ENCODE data around the gene IL20. TPM values are rescaled to one million over a fixed set of nuclear protein-coding genes. Genes with fewer than 3 reads are reported as not detected.
"Not testable (repeated sequence)": the region's sequence is repeated elsewhere in the genome, so short reads cannot be mapped to it uniquely, and the experiment has no call there.

IL20 gene
- total RNA-seq, 1 donor from 2014 or later: not detected

- intact Hi-C loops (cut with micrococcal nuclease): no loop called here
These were observed 22.6 kb upstream of the IL20 start for GRCh38 chr1:206842854-206843253.

DNA sequence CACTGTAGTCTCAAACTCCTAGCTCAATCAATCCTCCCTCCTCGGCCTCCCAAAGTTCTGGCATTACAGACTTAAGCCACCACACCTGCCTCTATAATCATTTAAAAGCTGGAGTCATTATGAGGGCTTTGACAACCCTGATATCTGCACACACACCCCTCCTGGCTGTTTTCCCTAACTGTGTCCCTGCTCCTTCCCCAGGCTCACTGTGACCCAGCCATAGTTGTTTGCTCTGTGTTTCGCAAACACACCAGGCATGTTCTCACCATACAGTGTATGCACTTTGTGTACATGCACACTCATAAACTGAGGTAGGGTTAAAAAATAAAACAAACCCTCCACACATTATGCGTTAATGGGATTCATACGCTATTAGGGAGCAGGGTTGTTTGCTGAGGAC is 21.8 kb upstream of the IL20 start:
- intact Hi-C loops (cut with micrococcal nuclease): no loop called here

DNA sequence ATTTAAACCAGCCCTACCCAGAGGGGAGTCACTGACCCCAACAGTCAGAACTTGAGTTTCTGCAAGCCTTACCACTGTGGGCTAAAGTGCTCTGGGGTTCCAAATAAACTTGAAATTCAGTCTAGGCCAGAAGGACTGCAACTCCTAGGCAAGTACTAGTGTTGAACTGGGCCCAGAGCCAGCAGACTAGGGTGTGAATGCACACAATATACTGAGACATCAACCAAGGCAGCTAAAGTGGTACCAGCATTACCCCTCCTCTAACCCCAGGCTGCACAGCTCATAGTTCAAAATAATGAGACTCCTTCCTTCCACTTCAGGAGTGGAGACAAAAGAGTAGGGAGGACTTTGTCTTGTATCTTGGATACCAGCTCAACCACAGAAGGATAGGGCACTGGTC is 18.9 kb upstream of the IL20 start:
- intact Hi-C loops (cut with micrococcal nuclease): no loop called here

DNA sequence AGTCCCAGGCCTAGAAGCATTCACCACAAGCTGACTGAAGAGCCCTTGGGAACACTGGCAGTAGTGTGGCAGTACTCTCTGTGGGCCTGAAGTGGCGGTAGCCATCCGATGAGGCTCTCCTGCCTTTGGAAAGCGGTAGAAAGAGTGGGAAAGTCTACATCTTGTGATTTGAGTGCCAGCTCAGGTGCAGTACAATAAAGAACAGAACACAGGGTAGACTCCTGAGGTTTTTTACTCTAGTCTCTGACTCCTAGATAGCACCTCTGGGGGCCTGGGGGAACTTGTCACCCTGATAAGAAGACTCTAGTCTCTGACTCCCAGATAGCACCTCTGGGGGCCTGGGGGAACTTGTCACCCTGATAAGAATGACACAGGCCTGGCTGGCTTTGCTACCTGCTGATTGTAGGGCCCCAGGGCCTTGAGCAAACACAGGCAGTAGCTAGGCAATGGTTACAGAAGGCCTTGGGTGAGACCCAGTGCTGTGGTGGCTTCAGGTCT is 18.0 kb upstream of the IL20 start:
- intact Hi-C loops (cut with micrococcal nuclease): no loop called here

- intact Hi-C loops (cut with micrococcal nuclease): no loop called here
These were observed 17.5 kb upstream of the IL20 start for GRCh38 chr1:206847946-206848345.

DNA sequence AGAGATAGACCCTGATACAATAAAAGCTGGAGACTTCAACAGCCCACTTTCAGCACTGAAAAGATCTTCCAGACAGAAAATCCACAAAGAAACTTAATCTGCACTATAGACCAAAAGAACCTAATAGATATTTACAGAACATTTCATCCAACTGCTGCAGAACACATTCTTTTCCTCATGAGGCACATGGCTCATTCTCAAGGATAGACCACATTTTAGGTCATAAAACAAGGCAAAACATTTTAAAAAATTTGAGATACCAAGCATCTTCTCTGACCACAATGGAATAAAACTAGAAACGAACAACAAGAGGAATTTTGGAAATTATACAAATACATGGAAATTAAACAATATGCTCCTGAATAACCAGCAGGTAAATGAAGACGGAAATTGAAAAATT is 15.0 kb upstream of the IL20 start:
- intact Hi-C loops (cut with micrococcal nuclease): no loop called here

DNA sequence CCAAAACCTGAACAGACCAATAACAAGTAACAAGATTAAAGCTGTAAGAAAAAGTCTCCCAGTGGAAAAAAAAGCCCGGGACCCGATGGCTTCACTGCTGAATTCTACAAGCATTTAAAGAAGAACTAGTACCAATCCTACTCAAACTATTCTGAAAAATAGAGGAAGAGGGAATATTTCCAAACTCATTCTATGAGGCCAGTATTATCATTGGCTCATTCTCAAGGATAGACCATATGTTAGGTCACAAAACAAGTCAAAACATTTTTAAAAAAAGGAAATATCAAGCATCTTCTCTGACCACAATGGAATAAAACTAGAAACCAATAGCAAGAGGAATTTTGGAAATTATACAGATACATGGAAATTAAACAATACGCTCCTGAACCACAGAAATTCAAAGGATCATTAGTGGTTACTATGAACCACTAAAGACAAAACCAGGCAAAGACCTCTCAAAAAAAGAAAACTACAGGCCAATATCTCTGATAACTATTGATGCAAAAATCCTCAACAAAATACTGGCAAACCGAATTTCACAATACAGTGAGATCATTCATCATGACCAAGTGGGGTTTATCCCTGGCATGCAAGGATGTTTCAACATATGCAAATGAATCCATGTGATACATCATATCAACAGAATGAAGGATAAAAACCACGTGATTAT is 13.9 kb upstream of the IL20 start:
- intact Hi-C loops (cut with micrococcal nuclease): no loop called here

DNA sequence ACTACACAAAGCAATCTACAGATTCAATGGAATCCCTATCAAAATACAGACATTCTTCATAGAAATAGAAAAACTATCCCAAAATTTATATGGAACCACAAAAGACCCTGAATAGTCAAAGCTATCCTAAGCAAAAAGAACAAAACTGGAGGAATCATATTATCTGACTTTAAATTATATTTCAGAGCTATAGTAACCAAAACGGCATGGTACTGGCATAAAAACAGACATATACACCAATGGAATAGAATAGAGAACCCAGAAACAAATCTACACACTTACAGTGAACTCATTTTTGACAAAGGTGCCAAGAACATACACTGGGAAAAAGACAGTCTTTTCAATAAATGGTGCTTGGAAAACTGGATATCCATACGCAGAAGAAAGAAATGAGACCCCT is 12.8 kb upstream of the IL20 start:
- intact Hi-C loops (cut with micrococcal nuclease): not testable (repeated sequence)

GRCh38 chr1:206853696-206854095 is 11.7 kb upstream of the IL20 start:
- intact Hi-C loops (cut with micrococcal nuclease): not testable (repeated sequence)

- intact Hi-C loops (cut with micrococcal nuclease): no loop called here
These were observed 10.9 kb upstream of the IL20 start for GRCh38 chr1:206854401-206855129.

GRCh38 chr1:206855859-206856258 is 9.6 kb upstream of the IL20 start:
- intact Hi-C loops (cut with micrococcal nuclease): no loop called here

- intact Hi-C loops (cut with micrococcal nuclease): no loop called here
These were observed 8.6 kb upstream of the IL20 start for GRCh38 chr1:206856674-206857464.

- intact Hi-C loops (cut with micrococcal nuclease): no loop called here
These were observed 6.3 kb upstream of the IL20 start for GRCh38 chr1:206859082-206859521.

- intact Hi-C loops (cut with micrococcal nuclease): no loop called here
These were observed 5.3 kb upstream of the IL20 start for GRCh38 chr1:206860165-206860564.

- intact Hi-C loops (cut with micrococcal nuclease): no loop called here
These were observed 2.2 kb upstream of the IL20 start for GRCh38 chr1:206863266-206863665.

DNA sequence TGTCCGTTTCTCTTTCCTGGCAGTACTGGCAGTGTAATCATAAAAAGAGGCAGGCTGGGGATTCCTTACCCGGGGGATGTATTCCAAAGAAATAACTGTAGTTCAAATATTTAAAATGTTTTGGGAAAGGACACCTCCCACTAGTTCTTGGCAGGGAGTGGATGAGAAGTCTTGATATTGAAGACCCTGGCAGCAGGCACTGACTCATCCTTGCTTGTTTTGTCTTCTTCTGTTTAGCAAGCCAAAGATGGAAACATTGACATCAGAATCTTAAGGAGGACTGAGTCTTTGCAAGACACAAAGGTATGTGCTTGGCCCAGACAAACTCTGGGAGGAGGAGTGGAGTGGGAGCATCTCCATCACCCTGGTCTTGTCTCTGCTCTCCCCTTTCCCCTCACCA is 639 bp downstream of the IL20 start:
- intact Hi-C loops (cut with micrococcal nuclease): no loop called here

DNA sequence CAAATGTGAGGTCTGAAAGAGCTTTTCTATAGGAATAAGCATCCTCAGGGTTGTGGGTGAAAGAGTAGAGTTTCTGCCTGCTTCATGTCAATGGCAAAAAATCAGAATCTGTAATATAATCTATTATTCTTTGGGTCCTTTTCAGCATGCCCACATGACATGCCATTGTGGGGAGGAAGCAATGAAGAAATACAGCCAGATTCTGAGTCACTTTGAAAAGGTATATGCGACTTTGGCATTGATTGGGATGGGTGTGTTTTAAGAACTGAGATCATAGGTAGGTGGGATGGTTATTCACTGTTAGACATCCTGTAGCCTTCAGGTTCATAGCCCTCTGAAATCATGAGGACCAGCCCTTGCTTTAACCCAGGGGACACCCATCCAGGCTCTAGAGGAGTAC is 1.8 kb downstream of the IL20 start:
- intact Hi-C loops (cut with micrococcal nuclease): no loop called here

DNA sequence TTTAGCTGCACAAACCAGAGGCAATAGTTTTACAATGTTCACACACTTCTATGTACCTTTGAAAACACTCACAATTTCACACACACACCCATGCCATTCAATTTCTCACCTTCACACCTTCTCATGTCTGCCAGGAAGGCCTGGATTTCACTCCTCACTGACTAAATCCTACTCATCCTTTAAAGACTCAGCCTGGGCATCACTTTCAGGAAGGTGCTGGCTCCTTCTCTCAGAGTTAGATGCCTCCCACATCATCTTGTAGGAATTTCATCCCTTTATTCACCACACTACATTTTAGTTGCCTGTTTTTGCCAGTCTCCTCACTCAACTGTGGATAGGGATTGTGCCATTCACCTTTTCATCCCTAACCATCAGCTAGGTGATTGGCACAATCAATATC is 2.3 kb downstream of the IL20 start:
- intact Hi-C loops (cut with micrococcal nuclease): no loop called here

- intact Hi-C loops (cut with micrococcal nuclease): no loop called here
These were observed 2.8 kb downstream of the IL20 start for GRCh38 chr1:206868264-206868663.

DNA sequence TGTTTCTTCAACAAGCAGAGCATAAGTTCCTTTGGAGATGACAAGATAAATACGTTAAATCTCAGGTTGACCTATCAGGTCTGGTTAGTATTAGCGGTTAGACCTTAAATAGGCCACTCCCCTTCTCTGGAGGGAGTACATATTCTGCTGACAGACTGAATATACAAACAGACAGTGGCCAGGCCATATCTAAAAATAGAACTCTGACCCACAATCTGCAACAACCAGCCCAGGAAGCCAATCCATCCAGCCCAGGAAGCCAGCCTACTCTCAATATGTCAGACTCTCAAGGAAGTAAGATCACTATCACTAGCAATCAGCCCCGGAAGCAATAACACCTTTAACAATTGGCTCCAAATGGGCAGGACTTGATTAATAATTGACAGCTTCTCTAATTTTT is 6.7 kb downstream of the IL20 start:
- intact Hi-C loops (cut with micrococcal nuclease): no loop called here

- intact Hi-C loops (cut with micrococcal nuclease): no loop called here
These were observed 8.3 kb downstream of the IL20 start for GRCh38 chr1:206873603-206874188.

Measured in T-helper 1 cell treated with Interleukin-12 subunit alpha and Interleukin-12 subunit beta and Interleukin-4 antibody, amounts not matched to agents 30 ng/mL and 1 ng/mL, for 36 hours (primary cell).